ENCODE measurements around the gene RNASE7.

Gene RNASE7, protein sequence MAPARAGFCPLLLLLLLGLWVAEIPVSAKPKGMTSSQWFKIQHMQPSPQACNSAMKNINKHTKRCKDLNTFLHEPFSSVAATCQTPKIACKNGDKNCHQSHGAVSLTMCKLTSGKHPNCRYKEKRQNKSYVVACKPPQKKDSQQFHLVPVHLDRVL

DNA sequence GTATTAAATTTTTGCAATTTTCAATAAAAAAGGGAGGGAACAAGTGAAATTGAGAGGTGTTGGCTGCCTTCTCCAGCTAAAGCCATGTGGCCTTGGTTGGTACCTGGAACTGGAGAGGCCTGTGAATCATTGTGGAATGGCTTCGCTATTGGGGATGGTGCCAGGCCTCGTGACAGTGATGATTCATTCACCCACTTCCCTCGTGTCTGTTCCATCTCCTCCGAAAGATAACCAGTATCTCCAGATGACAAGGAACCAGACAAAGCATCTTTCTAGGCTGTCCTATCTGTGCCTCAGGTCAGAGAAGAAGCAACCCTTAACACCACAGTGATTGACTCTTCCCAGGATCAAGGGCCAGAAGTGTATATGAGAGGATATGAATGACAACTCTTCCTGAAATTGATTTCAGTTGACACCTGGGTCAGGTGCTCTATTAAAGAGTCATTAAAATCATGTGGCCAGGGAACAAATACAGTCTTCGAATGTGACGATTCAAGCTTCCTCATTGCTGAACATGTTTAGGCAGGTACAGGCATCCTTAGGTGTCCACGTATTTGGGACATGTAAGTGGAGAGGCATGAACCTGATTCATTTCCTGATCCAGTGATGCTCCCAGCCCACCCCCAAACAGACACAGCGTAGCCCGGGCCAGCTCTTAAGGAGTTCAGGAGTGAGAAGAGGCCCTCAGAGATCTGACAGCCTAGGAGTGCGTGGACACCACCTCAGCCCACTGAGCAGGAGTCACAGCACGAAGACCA lies at the start of gene RNASE7:
RNASE7 (plus strand) TSS at position 687 of the 758 bp plus-strand sequence. CDS start 631 bp downstream, outside the sequence.
- no peak within 1 kb of the TSS for H2AFZ ChIP-seq (ENCODE audit: low read length)

DNA sequence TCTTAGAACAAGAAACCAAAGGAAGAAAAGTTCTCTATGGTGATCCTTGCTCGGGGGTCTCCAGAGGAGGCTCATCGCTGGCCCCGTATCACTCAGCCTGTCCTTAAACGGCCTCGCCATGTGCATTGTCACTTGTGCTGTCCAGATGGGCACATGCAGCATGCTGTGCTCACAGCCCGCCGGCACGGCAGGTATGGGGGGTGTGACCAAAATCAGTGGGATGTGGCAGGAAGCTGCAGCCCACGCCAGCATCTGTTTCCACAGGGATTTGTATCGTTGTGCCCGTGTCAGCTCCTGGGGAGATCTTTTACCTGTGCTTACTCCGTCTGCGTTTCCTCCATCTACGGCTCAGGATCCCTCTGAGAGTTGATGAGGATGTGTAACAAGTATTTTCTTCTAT lies 45.6 kb upstream of the RNASE7 start:
- H3K9me2 ChIP-seq (ENCODE audit: low read depth, low read length): no peaks in the 10 kb centered on the region
- H3K27ac ChIP-seq (ENCODE audit: low read depth, low read length, poor library complexity, severe bottlenecking): no peak overlapping the region
- no peak overlapping the region for H2AFZ ChIP-seq (ENCODE audit: low read length)
- peaks cover 63% of the 10 kb centered on the region for H3K36me3 ChIP-seq (ENCODE audit: insufficient read depth, low read length)
- no peaks in the 10 kb centered on the region for H3K27me3 ChIP-seq (ENCODE audit: insufficient read depth, low read length)
- no peak overlapping the region for H3K4me3 ChIP-seq (ENCODE audit: low read depth, low read length, poor library complexity, severe bottlenecking)
- no peak overlapping the region for H3K4me2 ChIP-seq (ENCODE audit: low read length)
- no peaks in the 10 kb centered on the region for H4K20me1 ChIP-seq (ENCODE audit: insufficient read depth, low read length)
- H3F3A ChIP-seq (ENCODE audit: insufficient read depth, low read length): no peaks in the 10 kb centered on the region
- H3K9me3 ChIP-seq (ENCODE audit: low read length): no peaks in the 10 kb centered on the region
- no peak for TF ChIP-seq EZH2 (IDR thresholded peaks at IDR 0.05; ENCODE audit: borderline replicate concordance, low read length)
- TF ChIP-seq, protein P1, sequence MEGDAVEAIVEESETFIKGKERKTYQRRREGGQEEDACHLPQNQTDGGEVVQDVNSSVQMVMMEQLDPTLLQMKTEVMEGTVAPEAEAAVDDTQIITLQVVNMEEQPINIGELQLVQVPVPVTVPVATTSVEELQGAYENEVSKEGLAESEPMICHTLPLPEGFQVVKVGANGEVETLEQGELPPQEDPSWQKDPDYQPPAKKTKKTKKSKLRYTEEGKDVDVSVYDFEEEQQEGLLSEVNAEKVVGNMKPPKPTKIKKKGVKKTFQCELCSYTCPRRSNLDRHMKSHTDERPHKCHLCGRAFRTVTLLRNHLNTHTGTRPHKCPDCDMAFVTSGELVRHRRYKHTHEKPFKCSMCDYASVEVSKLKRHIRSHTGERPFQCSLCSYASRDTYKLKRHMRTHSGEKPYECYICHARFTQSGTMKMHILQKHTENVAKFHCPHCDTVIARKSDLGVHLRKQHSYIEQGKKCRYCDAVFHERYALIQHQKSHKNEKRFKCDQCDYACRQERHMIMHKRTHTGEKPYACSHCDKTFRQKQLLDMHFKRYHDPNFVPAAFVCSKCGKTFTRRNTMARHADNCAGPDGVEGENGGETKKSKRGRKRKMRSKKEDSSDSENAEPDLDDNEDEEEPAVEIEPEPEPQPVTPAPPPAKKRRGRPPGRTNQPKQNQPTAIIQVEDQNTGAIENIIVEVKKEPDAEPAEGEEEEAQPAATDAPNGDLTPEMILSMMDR (IDR thresholded peaks at IDR 0.05; ENCODE audit: low read length): no peak
- H3K9ac ChIP-seq (ENCODE audit: low read length): no peak overlapping the region
- no peaks in the 10 kb centered on the region for H3K4me1 ChIP-seq (ENCODE audit: insufficient read depth, low read length, severe bottlenecking)
- H3K79me2 ChIP-seq (ENCODE audit: insufficient read depth, low read length): no peaks in the 10 kb centered on the region

More for the DNA sequence above, at the start of gene RNASE7:
- Histone ChIP-seq H3K4me3 (ENCODE audit: low read depth, low read length, poor library complexity, severe bottlenecking) (no peak within 1 kb of the TSS), H3K79me2 (ENCODE audit: insufficient read depth, low read length) (no peaks in the 10 kb centered on the region), H3K4me1 (ENCODE audit: insufficient read depth, low read length, severe bottlenecking) (no peaks in the 10 kb centered on the region), H3K36me3 (ENCODE audit: insufficient read depth, low read length) (no peaks in the 10 kb centered on the region), H3K9me3 (ENCODE audit: low read length) (no peaks in the 10 kb centered on the region), H4K20me1 (ENCODE audit: insufficient read depth, low read length) (no peaks in the 10 kb centered on the region), H3K27ac (ENCODE audit: low read depth, low read length, poor library complexity, severe bottlenecking) (no peak within 1 kb of the TSS), H3F3A (ENCODE audit: insufficient read depth, low read length) (no peaks in the 10 kb centered on the region), H3K4me2 (ENCODE audit: low read length) (no peak within 1 kb of the TSS), H3K27me3 (ENCODE audit: insufficient read depth, low read length) (no peaks in the 10 kb centered on the region; the same call in 1 of the 2 replicates), H3K9ac (ENCODE audit: low read length) (no peak within 1 kb of the TSS), H3K9me2 (ENCODE audit: low read depth, low read length) (no peaks in the 10 kb centered on the region)
- no peak for TF ChIP-seq EZH2 (IDR thresholded peaks at IDR 0.05; ENCODE audit: borderline replicate concordance, low read length)
- TF ChIP-seq, protein P1 (IDR thresholded peaks at IDR 0.05; ENCODE audit: low read length): no peak

DNA sequence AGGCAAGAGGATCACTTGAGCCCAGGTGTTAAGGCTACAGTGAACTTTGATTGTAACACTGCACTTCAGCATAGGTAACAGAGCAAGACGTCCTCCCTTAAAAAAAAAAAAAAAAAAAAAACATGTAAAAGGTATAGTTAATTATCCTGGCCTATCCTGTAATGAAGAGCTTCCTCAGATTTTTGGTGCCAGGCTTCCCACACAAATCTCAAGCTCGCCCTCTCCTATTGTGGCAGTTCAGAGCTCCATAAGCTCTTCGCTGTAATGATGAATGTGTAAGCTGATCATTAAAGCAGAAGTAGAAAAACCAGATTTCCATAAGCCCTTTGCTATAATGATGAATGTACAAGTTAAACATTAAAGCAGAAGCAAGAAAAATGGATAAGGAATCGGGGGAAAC lies 45.0 kb upstream of the RNASE7 start:
- Histone ChIP-seq H3K4me3 (ENCODE audit: low read depth, low read length, poor library complexity, severe bottlenecking) (no peak overlapping the region), H3K9me2 (ENCODE audit: low read depth, low read length) (no peaks in the 10 kb centered on the region), H3F3A (ENCODE audit: insufficient read depth, low read length) (no peaks in the 10 kb centered on the region), H3K9ac (ENCODE audit: low read length) (no peak overlapping the region), H3K4me2 (ENCODE audit: low read length) (no peak overlapping the region), H3K9me3 (ENCODE audit: low read length) (no peaks in the 10 kb centered on the region), H3K27ac (ENCODE audit: low read depth, low read length, poor library complexity, severe bottlenecking) (no peak overlapping the region), H3K4me1 (ENCODE audit: insufficient read depth, low read length, severe bottlenecking) (no peaks in the 10 kb centered on the region), H2AFZ (ENCODE audit: low read length) (no peak overlapping the region), H3K36me3 (ENCODE audit: insufficient read depth, low read length) (peaks cover 57% of the 10 kb centered on the region), H3K79me2 (ENCODE audit: insufficient read depth, low read length) (no peaks in the 10 kb centered on the region), H3K27me3 (ENCODE audit: insufficient read depth, low read length) (no peaks in the 10 kb centered on the region), H4K20me1 (ENCODE audit: insufficient read depth, low read length) (no peaks in the 10 kb centered on the region)
- TF ChIP-seq, protein P1 (IDR thresholded peaks at IDR 0.05; ENCODE audit: low read length): no peak
- TF ChIP-seq EZH2 (IDR thresholded peaks at IDR 0.05; ENCODE audit: borderline replicate concordance, low read length): no peak
